Activated T-helper 1 cell treated with anti-CD3 and anti-CD28 coated beads, Interleukin-12 subunit alpha, Interleukin-12 subunit beta, Interleukin-2, Interleukin-4 antibody, amounts not matched to agents 30 ng/mL and 10 ng/mL and 1 ng/mL, durations not matched to agents 14 hours and 24 hours and 36 hours (primary cell): Measurements from ENCODE around the gene COMMD3. TPM values are rescaled to one million over a fixed set of nuclear protein-coding genes. Genes with fewer than 3 reads are reported as not detected.
A peak's percentile ranks its signal among the peaks of the same experiment; 100 is the strongest.
"Not testable (repeated sequence)": the region's sequence is repeated elsewhere in the genome, so short reads cannot be mapped to it uniquely, and the experiment has no call there.

Experiments used
- DNase-seq: peaks from one replicate; pipeline ENCODE4 v3.0.0; 2021; ENCODE audit warnings: low spot score
- H3K27ac Mint-ChIP-seq: one replicate; pipeline ENCODE4 v1.8.0; 2021; ENCODE audit warnings: mild to moderate bottlenecking, mixed read lengths
- H3K27me3 Mint-ChIP-seq: one replicate; pipeline ENCODE4 v1.8.0; 2022; ENCODE audit warnings: mild to moderate bottlenecking, moderate library complexity, mixed read lengths; ENCODE audit not compliant: insufficient read depth
- H3K36me3 Mint-ChIP-seq: one replicate; pipeline ENCODE4 v1.8.0; 2021; ENCODE audit warnings: low read depth, mixed read lengths
- H3K4me1 Mint-ChIP-seq: one replicate; pipeline ENCODE4 v1.8.0; 2021; ENCODE audit warnings: low read depth, mixed read lengths
- H3K4me3 Mint-ChIP-seq: one replicate; pipeline ENCODE4 v1.8.0; 2021; ENCODE audit warnings: mild to moderate bottlenecking, moderate library complexity, mixed read lengths
- H3K9me3 Mint-ChIP-seq: one replicate; pipeline ENCODE4 v1.8.0; 2021; ENCODE audit warnings: mixed read lengths
- intact Hi-C: fragments of 100-400 bp; cut with micrococcal nuclease; formaldehyde crosslinking; loops from one replicate; pipeline ENCODE4 v1.15.1; 2024
- total RNA-seq: library from RNA; stranded (reverse); gene quantifications from 2 replicates; pipeline ENCODE4 v1.2.3, GENCODE V29; 2022

The COMMD3 gene
- total RNA-seq, 1 donor from 2014 or later, result 78.7 TPM

GRCh38 chr10:22344781-22345300, 28.7 kb downstream of the COMMD3 start:
- H3K27me3 Mint-ChIP-seq, result peaks cover 67% of the 10 kb centered on the region
- peak overlapping the region; percentile 72 for H3K4me3 Mint-ChIP-seq
- intact Hi-C loops, result loop anchor here (1.0 to 10.0 kb wide), 5 partner anchors 10 to 1170 kb away; partner anchors contain the start of gene MSRB2
- DNase-seq, result no peak
- H3K36me3 Mint-ChIP-seq, result peaks cover 4% of the 10 kb centered on the region
- H3K27ac Mint-ChIP-seq, result peak overlapping the region; percentile 68
- H3K9me3 Mint-ChIP-seq, result peaks cover 3% of the 10 kb centered on the region
- peaks cover 27% of the 10 kb centered on the region for H3K4me1 Mint-ChIP-seq

- H3K27me3 Mint-ChIP-seq, result peaks cover 63% of the 10 kb centered on the region
- intact Hi-C loops, result loop anchor here (10.0 kb wide), 2 partner anchors 749 to 1171 kb away; partner anchors contain the start of gene MSRB2
- H3K27ac Mint-ChIP-seq, result peak within 1 kb of the TSS; percentile 68
Measured at GRCh38 chr10:22345301-22346095, 29.3 kb downstream of the COMMD3 start, which contains the start of gene SPAG6. Gene SPAG6, plus strand, starts transcription at chr10:22345496. Its CDS starts 116 bp downstream, at chr10:22345612.

GRCh38 chr10:22346096-22346661, 30.0 kb downstream of the COMMD3 start:
- intact Hi-C loops, result loop anchor here (10.0 kb wide), 2 partner anchors 749 to 1171 kb away; partner anchors contain the start of gene MSRB2
- Mint-ChIP-seq H3K27ac (peak overlapping the region; percentile 54), H3K27me3 (peaks cover 63% of the 10 kb centered on the region), H3K4me3 (peak overlapping the region; percentile 64), H3K36me3 (peaks cover 4% of the 10 kb centered on the region), H3K9me3 (peaks cover 3% of the 10 kb centered on the region), H3K4me1 (peaks cover 22% of the 10 kb centered on the region)
- no peak for DNase-seq

More at GRCh38 chr10:22345301-22346095, 29.3 kb downstream of the COMMD3 start, which contains the start of gene SPAG6:
- Mint-ChIP-seq H3K36me3 (peaks cover 4% of the 10 kb centered on the region), H3K9me3 (peaks cover 3% of the 10 kb centered on the region), H3K4me3 (peak within 1 kb of the TSS; percentile 72), H3K4me1 (peaks cover 22% of the 10 kb centered on the region)
- peak; percentile 68 for DNase-seq

GRCh38 chr10:22349755-22350154, 33.6 kb downstream of the COMMD3 start:
- intact Hi-C loops, result loop anchor here (10.0 kb wide), 2 partner anchors 745 to 1175 kb away; partner anchors contain the start of gene MSRB2
- Mint-ChIP-seq H3K4me1 (peaks cover 6% of the 10 kb centered on the region), H3K27ac (no peak overlapping the region), H3K4me3 (no peak overlapping the region), H3K9me3 (peaks cover 3% of the 10 kb centered on the region), H3K36me3 (peaks cover 1% of the 10 kb centered on the region), H3K27me3 (peaks cover 31% of the 10 kb centered on the region)
- no peak for DNase-seq

- intact Hi-C loops, result no loop called here
- H3K27me3 Mint-ChIP-seq, result peaks cover 23% of the 10 kb centered on the region
Measured at GRCh38 chr10:22351131-22351703, 35.0 kb downstream of the COMMD3 start.

GRCh38 chr10:22356324-22356873, 40.2 kb downstream of the COMMD3 start:
- Mint-ChIP-seq H3K4me3 (no peak overlapping the region), H3K4me1 (peaks cover 8% of the 10 kb centered on the region), H3K36me3 (no peaks in the 10 kb centered on the region), H3K27me3 (peaks cover 7% of the 10 kb centered on the region), H3K27ac (no peak overlapping the region), H3K9me3 (no peaks in the 10 kb centered on the region)
- intact Hi-C loops, result no loop called here
- DNase-seq, result no peak

More at GRCh38 chr10:22351131-22351703, 35.0 kb downstream of the COMMD3 start:
- Mint-ChIP-seq H3K9me3 (peaks cover 3% of the 10 kb centered on the region), H3K36me3 (no peaks in the 10 kb centered on the region), H3K27ac (no peak overlapping the region), H3K4me3 (no peak overlapping the region), H3K4me1 (peaks cover 4% of the 10 kb centered on the region)
- DNase-seq, result no peak

GRCh38 chr10:22357770-22358169, 41.6 kb downstream of the COMMD3 start:
- H3K27me3 Mint-ChIP-seq, intact Hi-C loops, H3K9me3 Mint-ChIP-seq: not testable (repeated sequence)

GRCh38 chr10:22363305-22363704, 47.1 kb downstream of the COMMD3 start:
- H3K9me3 Mint-ChIP-seq, result peaks cover 4% of the 10 kb centered on the region
- no peak overlapping the region for H3K4me3 Mint-ChIP-seq
- intact Hi-C loops, result no loop called here
- no peak for DNase-seq
- H3K36me3 Mint-ChIP-seq, result no peaks in the 10 kb centered on the region
- H3K27me3 Mint-ChIP-seq, result peaks cover 2% of the 10 kb centered on the region
- no peak overlapping the region for H3K27ac Mint-ChIP-seq
- peaks cover 36% of the 10 kb centered on the region for H3K4me1 Mint-ChIP-seq

More at GRCh38 chr10:22357770-22358169, 41.6 kb downstream of the COMMD3 start:
- not testable (repeated sequence) for H3K4me1 Mint-ChIP-seq, H3K4me3 Mint-ChIP-seq, DNase-seq, H3K36me3 Mint-ChIP-seq, H3K27ac Mint-ChIP-seq

GRCh38 chr10:22364407-22365140, 48.4 kb downstream of the COMMD3 start:
- H3K36me3 Mint-ChIP-seq, result no peaks in the 10 kb centered on the region
- H3K27me3 Mint-ChIP-seq, result peaks cover 2% of the 10 kb centered on the region
- peaks cover 4% of the 10 kb centered on the region for H3K9me3 Mint-ChIP-seq
- no peak for DNase-seq
- intact Hi-C loops, result no loop called here
- peaks cover 48% of the 10 kb centered on the region for H3K4me1 Mint-ChIP-seq
- H3K4me3 Mint-ChIP-seq, result no peak overlapping the region
- no peak overlapping the region for H3K27ac Mint-ChIP-seq

GRCh38 chr10:22365233-22365632, 49.0 kb downstream of the COMMD3 start:
- intact Hi-C loops, result no loop called here
- Mint-ChIP-seq H3K36me3 (no peaks in the 10 kb centered on the region), H3K9me3 (peaks cover 4% of the 10 kb centered on the region), H3K27me3 (no peaks in the 10 kb centered on the region), H3K4me1 (peaks cover 54% of the 10 kb centered on the region), H3K4me3 (no peak overlapping the region), H3K27ac (no peak overlapping the region)
- DNase-seq, result no peak

GRCh38 chr10:22365644-22366434, 49.7 kb downstream of the COMMD3 start:
- peaks cover 56% of the 10 kb centered on the region for H3K4me1 Mint-ChIP-seq
- no peak overlapping the region for H3K4me3 Mint-ChIP-seq
- no peak for DNase-seq
- no peaks in the 10 kb centered on the region for H3K27me3 Mint-ChIP-seq
- no peak overlapping the region for H3K27ac Mint-ChIP-seq
- intact Hi-C loops, result loop anchor here (2.0 kb wide), 2 partner anchors 25 to 205 kb away; no protein-coding TSS in a partner anchor
- no peaks in the 10 kb centered on the region for H3K36me3 Mint-ChIP-seq
- peaks cover 4% of the 10 kb centered on the region for H3K9me3 Mint-ChIP-seq
